Activated naive CD4-positive, alpha-beta T cell treated with anti-CD3 and anti-CD28 coated beads, Interleukin-2, amount 10 ng/mL, durations not matched to agents 7 days and 5 days (primary cell): ENCODE data around the gene MARF1.
"Not testable (repeated sequence)": the region's sequence is repeated elsewhere in the genome, so short reads cannot be mapped to it uniquely, and the experiment has no call there.

ENCODE experiments used
- CTCF ChIA-PET: fragments of 350-600 bp; sonication (Branson Sonifier 250); formaldehyde crosslinking; loops from one replicate; lab custom pipeline; 2021; ENCODE audit warnings: antibody characterized with exemption; lab: Charles Lee
- DNase-seq: peaks from one replicate; pipeline ENCODE4 v3.0.0-alpha.2; 2020
- H3K27ac Mint-ChIP-seq: one replicate; pipeline ENCODE4 v1.8.0; 2021; ENCODE audit warnings: mild to moderate bottlenecking, moderate library complexity, mixed read lengths
- H3K27me3 Mint-ChIP-seq: one replicate; pipeline ENCODE4 v1.8.0; 2021; ENCODE audit warnings: mild to moderate bottlenecking, mixed read lengths
- H3K36me3 Mint-ChIP-seq: one replicate; pipeline ENCODE4 v1.8.0; 2021; ENCODE audit warnings: mixed read lengths
- H3K4me1 Mint-ChIP-seq: one replicate; pipeline ENCODE4 v1.8.0; 2021; ENCODE audit warnings: mixed read lengths
- H3K4me3 Mint-ChIP-seq: one replicate; pipeline ENCODE4 v1.8.0; 2021; ENCODE audit warnings: mild to moderate bottlenecking, moderate library complexity, mixed read lengths
- H3K9me3 Mint-ChIP-seq: one replicate; pipeline ENCODE4 v1.8.0; 2021; ENCODE audit warnings: mixed read lengths

Gene MARF1

GRCh38 chr16:15647294-15648014 lies 4.5 kb upstream of the MARF1 start:
- peaks cover 7% of the 10 kb centered on the region for H3K36me3 Mint-ChIP-seq
- H3K27ac Mint-ChIP-seq = peak overlapping the region; percentile 42

GRCh38 chr16:15646557-15647293 lies 3.8 kb upstream of the MARF1 start:
- Mint-ChIP-seq H3K4me1 (peaks cover 44% of the 10 kb centered on the region), H3K27me3 (peaks cover 10% of the 10 kb centered on the region)
- CTCF ChIA-PET, H3K36me3 Mint-ChIP-seq, H3K4me3 Mint-ChIP-seq, H3K27ac Mint-ChIP-seq, H3K9me3 Mint-ChIP-seq, DNase-seq: not testable (repeated sequence)

More at GRCh38 chr16:15647294-15648014, 4.5 kb upstream of the MARF1 start:
- CTCF ChIA-PET = interaction anchor here (0.5 kb wide), 1 partner anchor 38 kb away, joined by 3 read pairs; no protein-coding TSS in a partner anchor
- Mint-ChIP-seq H3K27me3 (peaks cover 10% of the 10 kb centered on the region), H3K4me3 (no peak overlapping the region), H3K9me3 (no peaks in the 10 kb centered on the region), H3K4me1 (peaks cover 44% of the 10 kb centered on the region)
- DNase-seq = no peak

- CTCF ChIA-PET = not testable (repeated sequence)
Observed at GRCh38 chr16:15644962-15645465, 2.1 kb upstream of the MARF1 start.

GRCh38 chr16:15644267-15644961 lies 1.5 kb upstream of the MARF1 start:
- no peak for DNase-seq
- Mint-ChIP-seq H3K4me3 (peak overlapping the region; percentile 88), H3K27me3 (peaks cover 10% of the 10 kb centered on the region)

More at GRCh38 chr16:15644962-15645465, 2.1 kb upstream of the MARF1 start:
- DNase-seq, H3K9me3 Mint-ChIP-seq, H3K4me3 Mint-ChIP-seq: not testable (repeated sequence)
- Mint-ChIP-seq H3K36me3 (peaks cover 12% of the 10 kb centered on the region), H3K27ac (peak overlapping the region; percentile 73), H3K4me1 (peaks cover 50% of the 10 kb centered on the region), H3K27me3 (peaks cover 10% of the 10 kb centered on the region)

GRCh38 chr16:15643946-15644250 lies 944 bp upstream of the MARF1 start:
- DNase-seq = no peak
- CTCF ChIA-PET = interaction anchor here (0.7 to 1.5 kb wide), 4 partner anchors 9 to 28 kb away, joined by 3 to 6 read pairs (median 4); no protein-coding TSS in a partner anchor
- peaks cover 10% of the 10 kb centered on the region for H3K27me3 Mint-ChIP-seq
- H3K36me3 Mint-ChIP-seq = peaks cover 18% of the 10 kb centered on the region
- H3K4me3 Mint-ChIP-seq = peak overlapping the region; percentile 88
- H3K4me1 Mint-ChIP-seq = peaks cover 54% of the 10 kb centered on the region
- no peaks in the 10 kb centered on the region for H3K9me3 Mint-ChIP-seq
- peak overlapping the region; percentile 98 for H3K27ac Mint-ChIP-seq

More at GRCh38 chr16:15644267-15644961, 1.5 kb upstream of the MARF1 start:
- H3K9me3 Mint-ChIP-seq = no peaks in the 10 kb centered on the region
- H3K27ac Mint-ChIP-seq = peak overlapping the region; percentile 98
- H3K4me1 Mint-ChIP-seq = peaks cover 51% of the 10 kb centered on the region
- H3K36me3 Mint-ChIP-seq = peaks cover 15% of the 10 kb centered on the region
- CTCF ChIA-PET = interaction anchor here (0.7 to 1.5 kb wide), 4 partner anchors 9 to 28 kb away, joined by 3 to 6 read pairs (median 4); no protein-coding TSS in a partner anchor

- peaks cover 63% of the 10 kb centered on the region for H3K4me1 Mint-ChIP-seq
Observed at GRCh38 chr16:15642557-15643047, 352 bp downstream of the MARF1 start.

GRCh38 chr16:15641753-15642556 lies 999 bp downstream of the MARF1 start:
- peaks cover 34% of the 10 kb centered on the region for H3K36me3 Mint-ChIP-seq
- H3K27me3 Mint-ChIP-seq = peaks cover 4% of the 10 kb centered on the region
- peak overlapping the region; percentile 98 for H3K27ac Mint-ChIP-seq
- H3K4me3 Mint-ChIP-seq = peak overlapping the region; percentile 88
- CTCF ChIA-PET = interaction anchor here (0.6 to 2.2 kb wide), 7 partner anchors 9 to 216 kb away, joined by 3 to 14 read pairs (median 3); no protein-coding TSS in a partner anchor
- H3K9me3 Mint-ChIP-seq = no peaks in the 10 kb centered on the region
- peaks cover 66% of the 10 kb centered on the region for H3K4me1 Mint-ChIP-seq
- DNase-seq = no peak

More at GRCh38 chr16:15642557-15643047, 352 bp downstream of the MARF1 start:
- H3K36me3 Mint-ChIP-seq = peaks cover 28% of the 10 kb centered on the region
- H3K27me3 Mint-ChIP-seq = peaks cover 8% of the 10 kb centered on the region
- peak overlapping the region; percentile 98 for H3K27ac Mint-ChIP-seq
- CTCF ChIA-PET = interaction anchor here (0.6 to 2.2 kb wide), 7 partner anchors 9 to 216 kb away, joined by 3 to 14 read pairs (median 3); no protein-coding TSS in a partner anchor
- peak; percentile 91 for DNase-seq
- H3K9me3 Mint-ChIP-seq = no peaks in the 10 kb centered on the region
- peak overlapping the region; percentile 88 for H3K4me3 Mint-ChIP-seq

- H3K36me3 Mint-ChIP-seq = peaks cover 44% of the 10 kb centered on the region
- CTCF ChIA-PET = interaction anchor here (1.8 to 2.2 kb wide), 2 partner anchors 8 to 41 kb away, joined by 4 to 14 read pairs; no protein-coding TSS in a partner anchor
- no peak for DNase-seq
- H3K9me3 Mint-ChIP-seq = no peaks in the 10 kb centered on the region
- peak overlapping the region; percentile 88 for H3K4me3 Mint-ChIP-seq
- peaks cover 76% of the 10 kb centered on the region for H3K4me1 Mint-ChIP-seq
- peak overlapping the region; percentile 98 for H3K27ac Mint-ChIP-seq
- H3K27me3 Mint-ChIP-seq = no peaks in the 10 kb centered on the region
Observed at GRCh38 chr16:15640966-15641365, 2.0 kb downstream of the MARF1 start.

GRCh38 chr16:15639061-15639568 lies 3.8 kb downstream of the MARF1 start:
- no peaks in the 10 kb centered on the region for H3K9me3 Mint-ChIP-seq
- CTCF ChIA-PET = interaction anchor here (1.0 kb wide), 1 partner anchor 212 kb away, joined by 3 read pairs; no protein-coding TSS in a partner anchor
- peaks cover 78% of the 10 kb centered on the region for H3K4me1 Mint-ChIP-seq
- H3K36me3 Mint-ChIP-seq = peaks cover 58% of the 10 kb centered on the region
- H3K27ac Mint-ChIP-seq = peak overlapping the region; percentile 86
- no peak for DNase-seq
- peak overlapping the region; percentile 40 for H3K4me3 Mint-ChIP-seq
- H3K27me3 Mint-ChIP-seq = no peaks in the 10 kb centered on the region

- Mint-ChIP-seq H3K36me3 (peaks cover 77% of the 10 kb centered on the region), H3K27me3 (no peaks in the 10 kb centered on the region), H3K4me3 (peak overlapping the region; percentile 48), H3K9me3 (no peaks in the 10 kb centered on the region), H3K27ac (peak overlapping the region; percentile 94), H3K4me1 (peaks cover 64% of the 10 kb centered on the region)
- DNase-seq = no peak
- CTCF ChIA-PET = interaction anchor here (0.7 to 2.0 kb wide), 2 partner anchors 36 to 40 kb away, joined by 3 to 4 read pairs; no protein-coding TSS in a partner anchor
Observed at GRCh38 chr16:15636392-15636873, 6.5 kb downstream of the MARF1 start.

- Mint-ChIP-seq H3K27me3 (no peaks in the 10 kb centered on the region), H3K27ac (peak overlapping the region; percentile 94), H3K4me1 (peaks cover 59% of the 10 kb centered on the region), H3K36me3 (peaks cover 76% of the 10 kb centered on the region), H3K4me3 (no peak overlapping the region), H3K9me3 (no peaks in the 10 kb centered on the region)
- no peak for DNase-seq
- CTCF ChIA-PET = interaction anchor here (0.7 to 2.0 kb wide), 3 partner anchors 8 to 40 kb away, joined by 3 to 6 read pairs (median 4); no protein-coding TSS in a partner anchor
Observed at GRCh38 chr16:15635926-15636325, 7.0 kb downstream of the MARF1 start.

- H3K4me3 Mint-ChIP-seq = no peak overlapping the region
Observed at GRCh38 chr16:15631730-15632409, 11.1 kb downstream of the MARF1 start.

More at GRCh38 chr16:15631730-15632409, 11.1 kb downstream of the MARF1 start:
- Mint-ChIP-seq H3K27me3 (no peaks in the 10 kb centered on the region), H3K9me3 (no peaks in the 10 kb centered on the region), H3K4me1 (peaks cover 27% of the 10 kb centered on the region), H3K36me3 (peaks cover 65% of the 10 kb centered on the region), H3K27ac (peak overlapping the region; percentile 58)
- DNase-seq = no peak
- CTCF ChIA-PET = interaction anchor here (0.6 kb wide), 1 partner anchor 12 kb away, joined by 3 read pairs; no protein-coding TSS in a partner anchor
